ENCODE data around the gene TRPC5OS.

Gene TRPC5OS

DNA sequence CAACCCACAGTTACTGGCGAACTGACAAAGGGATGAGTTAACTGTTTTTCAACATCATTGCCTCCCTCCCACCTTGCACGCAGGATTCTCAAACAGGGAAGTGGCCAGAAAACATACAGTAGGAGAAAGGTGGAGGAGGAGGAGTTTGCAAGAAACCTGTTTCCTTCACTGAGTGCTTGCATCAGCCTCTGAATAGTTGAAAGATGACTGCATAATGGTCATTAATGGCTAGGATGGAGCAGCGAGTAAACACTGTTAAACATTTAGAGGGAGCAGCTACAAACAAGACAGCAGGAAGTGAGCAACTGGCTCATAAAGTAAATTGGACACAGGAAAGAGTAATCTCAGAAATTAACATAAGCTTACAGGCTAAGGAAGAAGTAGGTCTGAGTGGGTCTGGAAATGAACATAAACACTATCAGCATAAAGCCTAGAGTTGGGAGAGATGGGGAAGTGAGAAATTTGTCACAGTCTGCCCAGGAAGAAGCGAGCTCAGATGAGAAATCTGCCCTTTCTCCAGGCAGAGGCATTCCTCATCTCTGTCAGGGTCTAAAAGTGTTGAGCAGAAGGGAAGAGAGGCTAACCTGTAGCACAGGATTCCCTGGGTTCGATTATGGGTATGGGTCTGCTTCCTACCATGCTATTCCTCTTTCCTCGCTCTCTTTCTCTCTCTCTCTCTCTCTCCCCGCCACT, 38.6 kb downstream of the TRPC5OS start:
- no peak for DNase-seq

DNA sequence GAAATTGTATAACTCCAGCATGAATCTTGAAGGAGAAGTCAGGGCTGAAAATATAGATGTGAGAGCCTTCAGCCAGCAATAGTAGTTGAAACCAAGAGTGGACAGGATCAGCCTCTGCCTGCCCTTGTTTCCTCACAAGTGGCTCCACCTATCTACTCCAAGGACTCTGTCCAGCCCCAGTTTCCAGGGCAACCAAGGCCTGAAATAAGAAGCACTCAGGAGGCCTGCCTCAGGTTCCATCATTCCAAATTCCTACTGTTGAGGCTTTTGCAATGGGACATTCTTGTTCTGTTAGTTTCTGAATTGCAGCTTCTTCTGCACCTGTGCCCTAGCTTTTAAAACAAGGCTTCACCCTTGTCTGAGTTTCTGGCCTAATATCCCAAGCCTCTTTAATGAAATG, 41.6 kb downstream of the TRPC5OS start:
- DNase-seq = no peak

DNA sequence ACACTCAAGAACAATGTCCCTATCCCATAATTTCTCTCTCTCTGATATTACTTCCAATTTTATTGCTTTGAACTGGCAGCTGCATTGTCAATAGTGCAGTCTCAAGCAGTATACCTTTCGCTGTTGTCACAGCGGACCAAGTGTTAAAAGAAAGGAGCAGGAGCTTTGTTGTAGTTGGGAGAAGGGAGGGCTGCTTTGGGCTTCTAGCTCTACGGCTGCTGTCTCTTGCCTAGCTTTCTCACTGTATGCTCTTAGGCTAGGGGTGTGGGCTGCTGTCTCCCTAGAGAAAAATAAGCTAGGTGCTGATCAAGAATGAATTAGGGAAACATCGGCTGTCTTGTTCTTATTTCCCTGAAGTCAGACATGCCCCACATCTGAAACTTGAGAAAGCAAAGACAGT, 52.5 kb downstream of the TRPC5OS start:
- no peak for DNase-seq

All from cerebellar nuclear complex (tissue), 1 donor.